Tibial nerve (tissue), 4 donors: Measurements from ENCODE around the gene MRE11.

Experiments
- CTCF ChIP-seq, 5 experiments: fragments of 200-600 bp in 3 of 5; fragments of 450-650 bp in 2 of 5; sonication (generic) in 3 of 5; IDR thresholded peaks; one replicate each; pipeline ENCODE4 v1.5.1; 2016 to 2019; ENCODE audit warnings: antibody characterized with exemption in 5 of 5, mild to moderate bottlenecking in 3 of 5, moderate library complexity in 2 of 5
- EP300 ChIP-seq, 2 donors: sonication (generic); formaldehyde crosslinking; IDR thresholded peaks; one replicate each; pipeline ENCODE4 v1.6.1; 2017; ENCODE audit warnings: antibody characterized with exemption in 2 of 2, mild to moderate bottlenecking in 1 of 2
- POLR2A ChIP-seq, 2 donors: fragments of 450-650 bp; IDR thresholded peaks; one replicate each; pipeline ENCODE4 v1.6.1; 2017; ENCODE audit warnings: antibody characterized with exemption in 2 of 2, mild to moderate bottlenecking in 2 of 2, moderate library complexity in 2 of 2

- TF ChIP-seq EP300 (IDR thresholded peaks at IDR 0.05) (no peak), CTCF (IDR thresholded peaks at IDR 0.05) (no peak), POLR2A (IDR thresholded peaks at IDR 0.05) (no peak)
These were observed 16.0 kb downstream of the MRE11 start for GRCh38 chr11:94477624-94478023.
